GM04504 (cell line): Measurements from ENCODE around the gene TCF7L2.

Experiments
- DNase-seq: peaks from one replicate; pipeline ENCODE4 v3.0.0-alpha.2; 2012; ENCODE audit warnings: low read depth

TCF7L2 gene

DNA sequence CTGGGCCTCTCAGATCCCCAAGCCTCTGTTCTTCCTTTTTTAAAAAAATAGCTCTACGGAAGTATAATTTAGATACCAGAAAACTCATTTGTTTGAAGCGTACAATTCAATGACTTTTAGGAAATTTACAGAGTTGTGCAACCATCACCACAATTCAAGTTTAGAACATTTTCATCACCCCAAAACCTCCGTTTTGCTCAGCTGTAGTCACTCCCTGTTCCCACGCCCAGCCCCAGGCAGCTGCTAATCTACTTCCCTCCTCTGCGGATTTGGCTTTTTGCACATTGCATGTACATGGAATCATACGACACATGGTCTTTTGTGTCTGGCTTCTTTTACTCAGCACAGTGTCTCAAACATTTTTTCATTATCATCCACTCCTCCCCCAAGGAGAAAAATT, 229.2 kb downstream of the TCF7L2 start:
- no peak for DNase-seq

DNA sequence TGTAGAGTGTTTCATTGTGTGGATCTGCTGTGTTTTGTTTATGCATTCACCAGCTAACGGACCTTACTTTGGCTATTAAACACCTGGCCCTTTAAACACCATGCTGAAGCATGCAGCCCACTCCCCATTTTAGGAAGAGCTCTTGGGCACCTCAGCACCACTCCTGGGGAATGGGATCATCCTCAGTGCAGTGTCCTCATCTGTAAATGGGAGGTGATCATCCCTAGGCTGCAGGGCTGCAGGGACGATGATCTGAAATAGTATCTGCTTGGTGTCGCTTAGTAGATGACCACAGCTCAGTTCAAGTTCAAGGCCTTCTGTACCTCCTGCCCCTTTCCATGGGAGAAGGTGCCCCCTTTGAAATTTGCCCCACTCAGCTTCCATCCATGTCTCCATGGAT, 229.9 kb downstream of the TCF7L2 start:
- DNase-seq = no peak

DNA sequence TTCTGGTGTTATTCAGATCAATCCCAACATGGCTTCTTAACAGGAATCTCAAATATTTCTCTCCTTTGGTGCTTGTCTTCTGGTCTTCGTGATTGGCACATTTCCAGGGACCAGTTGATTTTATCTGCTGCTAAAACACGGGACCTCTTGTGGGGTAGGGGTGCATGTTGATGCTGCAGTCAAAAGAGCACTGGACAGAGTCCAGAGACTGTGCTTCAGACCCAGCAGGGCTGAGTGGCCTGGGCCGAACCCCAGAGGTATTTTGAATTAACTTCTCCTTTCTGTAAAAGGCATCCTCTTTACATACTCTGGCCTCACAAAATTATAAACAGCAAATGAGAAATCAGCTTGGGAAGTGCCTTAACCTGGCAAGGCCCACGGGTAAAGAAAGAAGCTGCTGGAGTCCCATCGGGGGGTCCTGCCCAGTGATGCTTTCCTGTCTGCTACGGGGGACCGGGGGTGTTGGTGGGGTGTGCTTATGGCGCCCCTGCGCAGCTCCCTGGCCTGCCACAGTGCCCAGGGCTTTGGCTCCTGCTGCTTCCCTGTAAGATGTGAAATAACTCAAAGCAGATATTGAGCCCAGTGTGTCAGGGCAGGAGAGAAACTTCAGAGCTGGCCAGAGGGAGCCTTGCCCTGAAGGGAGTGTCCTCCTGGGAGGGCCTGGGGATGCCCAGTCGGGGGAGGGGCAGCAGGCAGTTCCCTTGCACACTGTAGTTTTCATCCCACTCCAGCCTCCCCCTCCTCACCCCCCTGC, 230.5 kb downstream of the TCF7L2 start:
- no peak for DNase-seq

DNA sequence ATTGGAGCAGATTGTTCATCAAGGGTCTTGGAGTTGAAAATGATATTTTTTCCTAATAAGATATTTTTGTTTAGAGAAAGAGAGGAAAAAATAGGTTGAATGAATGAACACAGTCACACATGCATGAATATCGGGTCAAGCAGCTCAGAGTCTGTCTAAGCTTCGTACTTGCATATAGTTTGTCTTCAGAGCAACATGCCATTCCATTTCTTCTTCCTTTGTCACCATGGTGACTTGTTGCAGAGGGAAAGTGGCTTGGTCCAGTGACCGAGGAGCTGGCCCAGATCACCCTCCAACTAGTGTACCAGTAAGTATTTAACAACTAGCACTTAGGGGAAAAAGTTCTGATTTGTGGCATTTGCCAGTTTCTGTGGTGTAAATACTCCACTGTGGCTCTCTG, 232.1 kb downstream of the TCF7L2 start:
- no peak for DNase-seq

DNA sequence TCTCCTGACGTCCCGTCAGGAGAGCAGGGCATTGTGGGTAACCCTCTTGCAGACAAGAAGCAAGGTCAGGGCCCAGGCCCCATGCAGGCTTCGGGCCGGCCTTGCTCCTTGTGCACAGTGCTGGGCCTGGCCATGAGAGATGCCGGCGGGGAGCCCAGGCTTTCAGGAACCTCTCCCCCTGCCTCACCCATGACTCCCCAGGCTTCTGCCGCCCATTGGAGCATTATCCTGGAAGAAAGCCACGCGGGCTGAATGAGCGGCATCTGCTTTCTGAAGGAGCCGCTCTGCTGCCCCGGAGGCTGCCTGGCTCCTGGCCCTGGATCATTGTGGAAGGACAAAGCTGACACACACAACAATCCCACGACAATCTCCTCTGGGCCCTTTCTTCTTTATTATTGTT, 233.5 kb downstream of the TCF7L2 start:
- no peak for DNase-seq

DNA sequence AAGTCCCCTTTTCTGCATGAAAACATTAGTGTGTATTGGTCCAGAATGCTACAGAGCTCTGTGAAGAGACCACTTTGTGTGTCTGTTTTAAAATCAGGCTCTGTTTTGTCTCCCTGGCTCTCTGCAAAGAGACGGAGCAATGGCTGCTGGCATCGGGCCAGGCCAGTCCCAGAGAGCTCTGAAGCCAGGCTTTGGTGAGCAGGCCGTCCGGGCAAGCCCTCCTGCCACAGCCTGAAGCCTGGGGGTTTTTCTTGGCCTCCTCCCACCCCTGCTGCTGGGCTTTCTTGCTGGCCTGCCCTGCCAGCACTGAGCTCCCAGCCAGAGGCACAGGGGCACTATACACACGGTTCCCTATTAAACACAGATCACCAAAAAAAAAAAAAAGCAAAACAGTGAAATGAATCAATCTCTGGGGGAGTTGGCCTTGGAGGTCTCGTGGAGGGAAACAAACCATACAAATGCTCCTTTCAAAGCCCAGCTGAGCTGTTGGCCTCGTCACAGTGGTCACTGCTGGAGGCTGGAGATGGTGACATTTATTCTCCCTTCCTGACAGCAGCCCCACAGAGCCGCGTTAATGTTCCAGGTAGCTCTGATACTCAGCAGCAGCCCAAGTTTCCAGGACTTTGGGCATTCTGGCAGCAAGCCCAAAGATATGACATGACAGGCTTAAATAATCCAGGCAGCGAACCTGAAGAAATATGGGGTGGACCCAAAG, 237.2 kb downstream of the TCF7L2 start:
- no peak for DNase-seq

DNA sequence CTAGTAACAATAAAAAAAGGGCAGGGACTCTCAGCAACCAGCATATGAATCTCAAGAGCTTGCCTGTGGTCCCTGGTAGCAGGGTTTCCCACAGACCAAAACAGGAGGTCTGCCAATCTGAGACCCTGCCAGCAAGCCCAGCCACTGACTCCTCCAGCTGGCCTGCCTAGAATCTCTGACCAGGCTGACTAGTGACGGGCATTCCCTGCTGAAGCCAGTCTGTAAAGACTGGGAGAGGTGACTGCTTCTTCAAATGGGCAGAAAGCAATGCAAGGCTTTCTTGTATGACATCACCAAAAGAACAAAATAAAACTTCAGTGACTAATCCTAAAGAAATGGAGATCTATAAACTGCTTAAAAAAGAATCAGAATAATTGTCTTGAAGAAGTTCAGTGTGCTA, 249.4 kb downstream of the TCF7L2 start:
- no peak for DNase-seq

DNA sequence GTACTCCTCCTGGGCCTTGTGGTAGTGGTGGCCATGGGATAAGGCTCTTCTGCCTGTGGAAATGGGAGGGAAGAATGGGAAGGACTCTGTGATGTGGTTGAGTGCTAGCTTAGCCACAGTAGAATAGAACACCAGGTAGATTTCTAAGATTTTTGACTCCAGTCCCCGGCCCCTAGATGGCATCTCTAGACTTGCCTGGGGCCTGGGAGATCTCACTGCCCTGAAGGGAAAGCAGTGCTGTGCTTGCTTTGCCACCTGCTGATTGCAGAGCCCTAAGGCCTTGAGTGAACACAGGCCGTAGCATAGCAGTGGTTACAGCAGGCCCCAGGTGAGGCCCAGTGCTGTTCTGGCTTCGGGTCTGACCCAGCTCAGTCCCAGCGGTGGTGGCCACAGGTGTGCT, 252.0 kb downstream of the TCF7L2 start:
- no peak for DNase-seq

DNA sequence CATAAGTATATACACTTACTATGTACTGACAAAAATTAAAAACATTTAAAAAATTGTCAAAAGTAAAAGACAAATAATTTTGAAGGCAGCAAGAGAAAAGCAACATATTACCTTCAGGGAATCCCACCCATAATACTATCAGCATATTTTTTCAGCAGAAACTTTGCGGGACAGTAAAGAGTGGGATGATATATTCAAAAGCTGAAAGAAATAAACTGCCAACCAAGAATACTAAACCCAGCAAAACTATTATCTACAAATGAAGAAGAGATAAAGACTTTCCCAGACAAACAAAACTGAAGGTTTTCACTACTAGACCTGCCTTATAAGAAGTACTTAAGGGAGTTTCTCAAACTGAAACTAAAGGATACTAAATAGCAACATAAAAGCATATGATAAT, 257.9 kb downstream of the TCF7L2 start:
- no peak for DNase-seq

DNA sequence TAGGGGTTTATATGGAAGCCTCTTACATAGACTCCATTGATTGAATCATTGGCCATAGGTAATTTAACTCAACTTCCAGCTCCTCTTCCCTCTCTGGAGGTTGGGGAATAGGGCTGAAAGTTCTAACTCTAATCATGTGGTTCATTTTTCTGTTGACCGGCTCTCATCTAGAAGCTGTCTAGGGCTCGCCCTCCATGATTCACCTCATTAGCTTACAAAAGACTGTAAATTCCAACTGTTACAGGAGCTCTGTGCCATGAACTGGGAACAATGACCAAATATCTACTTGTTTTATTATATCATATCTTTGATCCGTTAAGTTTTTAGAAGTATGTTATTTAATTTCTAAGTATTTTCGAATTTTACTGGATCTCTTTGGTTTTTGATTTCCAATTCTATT, 263.0 kb downstream of the TCF7L2 start:
- DNase-seq = no peak

DNA sequence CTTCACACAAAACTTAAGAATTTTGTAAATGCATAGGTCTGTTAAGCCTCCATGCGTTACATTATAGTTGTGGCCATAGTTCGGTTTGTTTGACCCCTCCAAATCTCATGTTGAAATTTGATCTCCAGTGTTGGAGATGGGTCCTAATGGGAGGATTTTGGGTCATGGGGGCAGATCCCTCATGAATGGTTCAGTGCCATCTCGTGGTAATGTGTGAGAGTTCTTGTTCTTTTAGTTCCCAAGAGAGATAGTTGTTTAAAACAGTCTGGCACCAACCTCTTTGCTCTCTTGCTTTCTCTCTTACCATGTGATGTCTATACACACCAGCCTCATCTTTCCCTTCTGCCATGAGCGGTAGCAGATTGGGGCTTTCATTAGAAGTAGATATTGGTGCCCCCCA, 264.3 kb downstream of the TCF7L2 start:
- DNase-seq = no peak

DNA sequence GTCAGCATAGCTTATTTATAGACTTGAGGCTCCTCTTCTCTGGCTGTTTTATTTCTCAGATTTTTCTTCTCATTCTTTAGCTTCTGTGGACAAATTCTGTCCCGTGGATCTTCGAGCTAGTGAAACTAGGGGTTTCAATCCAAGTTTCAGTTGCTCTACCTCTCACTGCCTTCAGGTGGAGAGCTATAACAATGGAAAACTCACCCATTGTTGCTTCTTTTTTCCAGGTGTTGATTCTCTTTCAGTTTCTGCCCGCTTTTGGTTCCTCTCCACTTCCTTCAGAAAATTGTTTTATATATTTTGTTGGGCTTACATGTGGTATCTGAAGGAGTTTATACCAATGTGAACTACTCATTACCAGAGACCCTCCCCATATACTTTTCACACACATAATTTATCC, 266.1 kb downstream of the TCF7L2 start:
- DNase-seq = no peak
